DMS153 treated with DMSO at 0.1 percent for 48 hours (cell line): ENCODE measurements around the gene SMIM35.
"Not testable (repeated sequence)": the region's sequence is repeated elsewhere in the genome, so short reads cannot be mapped to it uniquely, and the experiment has no call there.

Experiments used
- DNase-seq: peaks from one replicate; lab custom pipeline; 2025; ENCODE audit not compliant: unreplicated experiment; lab: John Stamatoyannopoulos, UW

Gene SMIM35

GRCh38 chr11:118082880-118083552 is 3.7 kb downstream of the SMIM35 start:
- no peak for DNase-seq

GRCh38 chr11:118081241-118081958 is 5.4 kb downstream of the SMIM35 start:
- DNase-seq: no peak

- no peak for DNase-seq
Observed at GRCh38 chr11:118080296-118080695, 6.5 kb downstream of the SMIM35 start.

- DNase-seq: no peak
Observed at GRCh38 chr11:118079491-118079890, 7.3 kb downstream of the SMIM35 start.

GRCh38 chr11:118078911-118079411 is 7.8 kb downstream of the SMIM35 start:
- no peak for DNase-seq

GRCh38 chr11:118076754-118077281 is 9.9 kb downstream of the SMIM35 start, which contains the start of gene TMPRSS4:
TMPRSS4 (plus strand) TSS chr11:118077078; CDS start chr11:118077303, 225 bp downstream.
- peak; percentile 9 for DNase-seq

- no peak for DNase-seq
Observed at GRCh38 chr11:118074785-118075184, 12.0 kb downstream of the SMIM35 start.

- no peak for DNase-seq
Observed at GRCh38 chr11:118074091-118074685, 12.6 kb downstream of the SMIM35 start.

- DNase-seq: no peak
Observed at GRCh38 chr11:118073554-118073953, 13.2 kb downstream of the SMIM35 start.

- no peak for DNase-seq
Observed at GRCh38 chr11:118071416-118072030, 15.2 kb downstream of the SMIM35 start.

- DNase-seq: no peak
Observed at GRCh38 chr11:118068945-118069612, 17.7 kb downstream of the SMIM35 start.

- no peak for DNase-seq
Observed at GRCh38 chr11:118068206-118068944, 18.4 kb downstream of the SMIM35 start.

GRCh38 chr11:118067006-118067405 is 19.8 kb downstream of the SMIM35 start:
- DNase-seq: no peak

GRCh38 chr11:118065384-118065783 is 21.4 kb downstream of the SMIM35 start:
- DNase-seq: no peak

GRCh38 chr11:118064956-118065355 is 21.8 kb downstream of the SMIM35 start:
- no peak for DNase-seq

- not testable (repeated sequence) for DNase-seq
Observed at GRCh38 chr11:118062631-118063030, 24.1 kb downstream of the SMIM35 start.

- not testable (repeated sequence) for DNase-seq
Observed at GRCh38 chr11:118062181-118062580, 24.6 kb downstream of the SMIM35 start.

GRCh38 chr11:118061586-118062125 is 25.1 kb downstream of the SMIM35 start:
- no peak for DNase-seq

GRCh38 chr11:118060869-118061268 is 25.9 kb downstream of the SMIM35 start:
- DNase-seq: no peak
